Epithelial cell of proximal tubule (primary cell): Measurements from ENCODE around the gene SYNGR4. TPM values are rescaled to one million over a fixed set of nuclear protein-coding genes. Genes with fewer than 3 reads are reported as not detected.
A peak's percentile ranks its signal among the peaks of the same experiment; 100 is the strongest.

ENCODE experiments used
- DNase-seq: peaks from one replicate; pipeline ENCODE4 v3.0.0-alpha.2; 2011; ENCODE audit warnings: low read depth
- H3K4me3 ChIP-seq: 2 replicates; pipeline ENCODE4 v1.5.1; 2011; ENCODE audit warnings: low read depth, mild to moderate bottlenecking, low read length
- total RNA-seq: library from RNA; depleted of rRNA; stranded (reverse); fragments of >200 nt; gene quantifications from 2 replicates; pipeline ENCODE4 v1.2.3, GENCODE V29; 2015
- TF ChIP-seq, protein P1 (sequence below): conservative IDR thresholded peaks from 2 replicates; pipeline ENCODE4 v1.5.1; 2012; ENCODE audit warnings: low read depth, mild to moderate bottlenecking, low read length

Gene SYNGR4
- total RNA-seq, 1 donor from 2014 or later = not detected

DNA sequence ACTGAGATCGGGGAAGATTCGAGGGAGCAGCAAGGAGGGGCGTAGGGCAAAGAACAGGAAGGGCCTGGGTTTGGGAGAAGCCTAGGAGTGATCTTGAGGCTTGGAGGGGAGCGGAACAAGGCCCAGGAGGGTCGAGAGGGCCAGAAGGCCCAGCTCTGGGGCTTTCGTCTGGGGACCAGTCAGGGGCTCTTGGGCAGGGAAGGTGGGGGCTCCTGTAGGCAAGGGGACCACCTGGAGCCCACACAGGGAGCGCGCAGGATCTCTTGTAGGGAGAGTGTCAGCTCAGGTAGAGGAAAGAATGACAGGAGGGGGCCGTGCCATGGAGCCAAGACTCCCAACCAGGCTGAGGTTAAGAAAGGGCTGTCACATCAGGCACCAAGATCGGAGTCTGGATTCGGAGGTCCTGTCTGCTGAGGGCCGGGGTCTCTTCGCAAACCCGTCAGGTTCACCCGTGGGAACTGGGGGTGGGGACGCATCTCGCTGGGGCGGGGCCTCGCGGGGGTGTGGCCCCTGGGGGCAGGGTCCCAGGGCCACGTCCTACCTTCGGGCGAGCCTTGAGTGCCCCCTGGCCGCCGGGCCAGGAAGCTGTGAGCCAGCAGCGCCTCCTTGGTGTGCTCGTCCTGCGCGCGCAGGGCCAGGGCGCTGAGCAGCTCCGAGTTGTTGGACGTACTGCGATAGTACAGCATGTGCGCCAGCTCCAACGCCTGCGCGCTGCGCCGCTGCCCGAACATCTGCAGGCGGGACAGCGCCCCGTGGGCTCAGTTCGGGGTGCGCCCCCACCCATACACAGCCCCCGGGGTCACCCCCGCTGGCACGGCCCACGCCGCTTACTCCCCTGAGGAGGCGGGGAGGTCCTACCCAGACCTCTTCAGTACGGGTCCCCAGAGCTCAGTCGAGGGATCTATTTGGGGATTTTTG is 30.4 kb upstream of the SYNGR4 start:
- peak overlapping the region; percentile 77 for H3K4me3 ChIP-seq
- TF ChIP-seq, protein P1, sequence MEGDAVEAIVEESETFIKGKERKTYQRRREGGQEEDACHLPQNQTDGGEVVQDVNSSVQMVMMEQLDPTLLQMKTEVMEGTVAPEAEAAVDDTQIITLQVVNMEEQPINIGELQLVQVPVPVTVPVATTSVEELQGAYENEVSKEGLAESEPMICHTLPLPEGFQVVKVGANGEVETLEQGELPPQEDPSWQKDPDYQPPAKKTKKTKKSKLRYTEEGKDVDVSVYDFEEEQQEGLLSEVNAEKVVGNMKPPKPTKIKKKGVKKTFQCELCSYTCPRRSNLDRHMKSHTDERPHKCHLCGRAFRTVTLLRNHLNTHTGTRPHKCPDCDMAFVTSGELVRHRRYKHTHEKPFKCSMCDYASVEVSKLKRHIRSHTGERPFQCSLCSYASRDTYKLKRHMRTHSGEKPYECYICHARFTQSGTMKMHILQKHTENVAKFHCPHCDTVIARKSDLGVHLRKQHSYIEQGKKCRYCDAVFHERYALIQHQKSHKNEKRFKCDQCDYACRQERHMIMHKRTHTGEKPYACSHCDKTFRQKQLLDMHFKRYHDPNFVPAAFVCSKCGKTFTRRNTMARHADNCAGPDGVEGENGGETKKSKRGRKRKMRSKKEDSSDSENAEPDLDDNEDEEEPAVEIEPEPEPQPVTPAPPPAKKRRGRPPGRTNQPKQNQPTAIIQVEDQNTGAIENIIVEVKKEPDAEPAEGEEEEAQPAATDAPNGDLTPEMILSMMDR = peak; percentile 73
- no peak for DNase-seq

DNA sequence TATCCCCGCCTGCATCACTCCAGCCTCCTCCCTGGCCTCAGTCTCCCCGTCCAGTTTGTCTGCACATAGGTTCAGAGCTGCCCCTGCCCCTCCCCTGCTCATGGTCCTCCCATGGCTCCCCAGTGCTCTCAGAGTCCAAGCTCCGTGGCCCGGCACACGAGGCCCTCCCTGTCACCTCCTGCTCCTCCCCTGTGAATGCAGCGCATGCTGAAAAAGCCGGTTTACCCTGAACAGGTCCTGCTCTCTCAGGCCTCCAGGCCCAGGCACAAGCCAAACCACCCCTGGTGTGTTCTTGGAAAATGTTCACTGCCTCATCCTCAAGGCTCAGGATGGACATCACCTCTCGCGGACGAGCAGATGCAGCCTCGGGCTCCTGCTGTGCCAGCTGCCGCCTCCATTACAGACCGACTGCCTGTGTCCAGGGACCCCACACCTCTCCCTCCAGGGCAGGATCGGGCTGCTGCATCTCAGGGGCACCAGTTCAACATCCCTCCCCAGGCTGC is 25.9 kb upstream of the SYNGR4 start:
- no peak for DNase-seq
- TF ChIP-seq, protein P1 = no peak
- no peak overlapping the region for H3K4me3 ChIP-seq

DNA sequence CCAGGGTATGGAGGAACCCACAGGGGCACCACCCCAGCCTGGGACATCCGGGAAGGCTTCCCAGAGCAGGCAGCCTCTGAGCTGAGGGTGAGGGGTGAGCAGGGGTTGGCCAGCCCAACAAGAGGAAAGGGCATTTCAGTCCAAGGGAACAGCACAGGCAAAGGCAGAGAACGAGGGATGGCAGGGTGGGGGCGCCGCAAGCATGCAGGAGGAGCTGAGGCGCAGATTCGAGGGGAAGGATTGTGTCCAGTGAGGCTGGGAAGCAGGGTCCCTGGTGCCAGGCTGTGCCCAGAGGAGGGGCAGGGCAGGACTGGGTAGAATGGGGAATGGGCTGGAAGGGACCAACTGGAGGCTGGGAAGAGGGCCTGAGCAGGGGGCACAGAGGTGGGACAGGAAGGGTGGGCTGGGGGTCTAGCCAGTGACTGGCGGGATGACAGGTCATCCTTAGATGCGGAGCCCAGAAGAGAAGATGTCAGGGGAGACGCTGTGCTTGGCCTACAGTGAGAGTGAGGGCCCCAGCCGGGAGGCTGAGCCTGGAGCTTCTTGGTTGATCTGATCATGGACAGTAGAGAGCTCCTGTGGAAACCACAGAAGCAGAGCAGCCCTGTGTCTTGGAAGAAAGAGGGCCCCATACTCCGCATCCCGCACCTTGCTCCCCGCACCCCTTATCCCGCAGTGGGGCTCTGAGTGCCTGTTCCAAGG is 25.2 kb upstream of the SYNGR4 start:
- H3K4me3 ChIP-seq = no peak overlapping the region
- TF ChIP-seq, protein P1 = no peak
- DNase-seq = no peak

DNA sequence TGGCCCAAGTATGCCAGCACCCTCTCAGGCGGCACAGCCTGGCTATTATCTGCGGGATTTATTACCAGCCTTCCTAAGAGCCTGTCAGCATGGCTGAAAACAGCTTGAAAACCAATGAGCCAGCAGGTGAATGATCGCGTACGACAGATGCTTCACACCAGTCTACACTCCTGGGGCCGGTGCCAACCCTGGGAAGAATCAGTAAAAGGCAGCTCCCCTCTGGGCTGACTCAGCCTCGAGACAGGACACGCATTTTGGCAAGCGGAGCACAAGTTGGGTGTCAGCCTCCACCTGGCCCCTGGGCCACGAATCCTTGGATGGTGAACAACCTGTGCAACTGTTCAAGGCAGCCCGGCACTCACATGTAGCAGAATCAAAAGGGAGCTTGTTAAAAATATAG is 23.2 kb upstream of the SYNGR4 start:
- no peak overlapping the region for H3K4me3 ChIP-seq
- TF ChIP-seq, protein P1 = no peak
- no peak for DNase-seq

DNA sequence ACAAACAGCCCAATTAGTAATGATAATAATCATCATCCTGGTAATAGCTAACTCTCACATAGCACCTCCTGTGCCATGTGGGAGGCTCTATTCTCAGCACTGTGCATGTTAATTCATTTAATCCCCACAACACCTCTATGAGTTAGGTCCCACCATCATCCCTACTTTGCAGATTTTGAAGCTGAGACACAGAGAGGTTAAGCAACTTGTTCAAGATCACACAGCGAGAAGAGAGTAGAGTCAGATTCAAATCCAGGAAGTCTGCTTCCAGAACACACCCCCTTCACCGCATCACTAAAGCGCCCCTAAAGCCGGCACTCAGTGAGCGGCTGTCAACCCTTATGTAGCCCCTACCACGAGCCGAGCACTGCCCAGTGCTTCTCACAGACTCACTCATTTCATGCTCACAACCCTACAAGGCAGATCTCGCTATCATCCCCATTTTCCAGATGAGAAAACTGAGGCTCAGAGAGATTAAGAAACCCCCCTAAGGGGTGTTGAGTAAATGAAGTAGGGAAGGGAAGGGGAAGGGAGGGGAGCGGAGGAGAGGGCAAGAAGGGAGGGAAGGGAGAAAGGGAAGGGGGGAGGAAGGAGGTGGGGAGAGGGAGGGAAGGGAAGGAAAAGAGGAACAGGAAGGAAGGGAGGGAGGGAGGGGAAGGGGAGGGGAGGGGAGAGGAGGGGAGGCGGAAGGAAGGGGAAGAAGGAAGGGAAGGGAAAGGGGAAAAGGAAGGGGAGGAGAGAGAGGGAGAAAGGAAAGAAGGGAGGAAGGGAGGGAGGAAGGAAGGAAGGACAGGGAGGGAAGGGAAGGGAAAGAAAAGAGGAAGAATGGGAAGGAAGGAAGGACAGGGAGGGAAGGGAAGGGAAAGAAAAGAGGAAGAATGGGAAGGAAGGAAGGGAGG is 22.4 kb upstream of the SYNGR4 start:
- TF ChIP-seq, protein P1 = no peak
- no peak for DNase-seq
- no peak overlapping the region for H3K4me3 ChIP-seq

DNA sequence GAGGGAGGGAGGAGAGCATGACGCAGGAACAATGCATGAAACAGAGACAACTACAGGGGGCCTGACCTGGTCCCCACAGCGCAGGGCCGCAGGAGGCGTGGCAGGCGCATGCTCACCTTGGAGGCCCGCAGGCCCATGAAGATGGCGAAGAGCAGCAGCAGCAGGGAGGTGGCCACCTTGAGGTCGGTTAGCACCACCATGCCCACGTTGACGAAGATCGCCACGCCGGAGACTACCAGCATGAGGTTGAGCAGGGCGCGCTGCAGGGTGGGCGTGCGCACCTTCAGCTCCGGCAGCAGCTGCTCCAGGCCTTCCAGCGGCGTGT is 21.8 kb upstream of the SYNGR4 start:
- H3K4me3 ChIP-seq = no peak overlapping the region
- DNase-seq = no peak
- TF ChIP-seq, protein P1 = no peak
